Dermis blood vessel endothelial cell (primary cell): ENCODE results near the gene LRRC1. TPM values are rescaled to one million over a fixed set of nuclear protein-coding genes. Genes with fewer than 3 reads are reported as not detected.

Source experiments
- DNase-seq: peaks from one replicate; pipeline ENCODE4 v3.0.0; 2010
- total RNA-seq: library from RNA; depleted of rRNA; stranded (reverse); fragments of >200 nt; gene quantifications from 2 replicates; pipeline ENCODE4 v1.2.3, GENCODE V29; 2014

The LRRC1 gene
- total RNA-seq, 1 donor from 2014 or later, result 68.8 TPM

DNA sequence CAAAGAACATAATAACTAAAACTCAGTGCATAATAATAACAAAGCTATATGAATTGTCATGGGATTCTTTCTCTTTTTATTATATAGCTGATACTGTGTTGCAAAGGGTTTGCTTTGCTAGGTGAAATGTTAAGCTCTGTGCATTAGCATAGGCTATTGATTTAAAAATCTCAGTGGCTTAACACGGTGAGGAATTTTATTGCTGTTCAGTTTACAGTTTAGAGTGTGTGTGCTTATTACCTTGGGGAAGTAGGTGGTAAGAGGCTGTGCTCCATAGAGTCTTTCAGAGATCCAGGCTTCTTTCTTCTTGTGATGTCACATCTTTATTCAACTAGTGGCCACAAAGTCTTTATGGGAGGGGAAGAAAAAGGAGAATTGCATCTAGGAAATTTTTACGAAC lies 55.7 kb downstream of the LRRC1 start:
- no peak for DNase-seq

DNA sequence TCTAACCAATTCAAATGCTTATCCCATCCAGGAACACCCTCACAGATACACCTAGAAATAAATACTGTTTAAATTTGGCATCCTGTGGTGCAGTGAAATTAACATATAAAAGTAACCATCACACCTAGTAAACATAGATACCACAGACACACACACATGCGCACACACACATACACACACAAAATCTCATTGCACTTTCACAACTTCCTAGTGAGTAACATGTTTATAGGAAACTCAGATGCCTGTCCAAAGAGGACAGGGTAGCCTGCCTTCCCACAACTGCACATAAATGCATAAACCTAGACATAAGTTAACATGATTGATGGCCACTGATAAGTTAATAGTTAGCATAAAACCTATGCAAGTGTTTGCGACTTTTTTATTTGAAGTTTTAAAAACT lies 56.8 kb downstream of the LRRC1 start:
- DNase-seq, result no peak

GRCh38 chr6:53852805-53853204 lies 58.0 kb downstream of the LRRC1 start:
- no peak for DNase-seq

- no peak for DNase-seq
Measured at GRCh38 chr6:53854843-53855567, 60.2 kb downstream of the LRRC1 start.

DNA sequence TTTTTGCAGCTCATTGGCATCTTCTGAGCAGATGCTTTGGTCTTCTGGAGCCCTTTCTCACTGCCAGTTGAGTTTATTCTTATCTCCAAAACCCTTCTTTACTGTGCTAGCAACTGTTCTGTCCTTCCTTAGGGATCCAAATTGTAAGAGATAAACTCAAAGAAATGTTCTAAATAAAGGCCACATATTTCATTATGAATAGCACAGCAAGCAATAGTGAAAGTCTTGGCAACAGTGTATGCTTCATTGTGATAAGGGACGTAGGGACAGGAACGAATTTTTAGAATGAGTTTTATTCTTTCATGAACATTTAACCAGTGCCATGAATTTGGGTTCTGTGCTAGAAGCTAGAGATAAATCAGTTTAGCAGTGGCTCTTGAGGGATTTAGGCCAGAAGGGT lies 61.1 kb downstream of the LRRC1 start:
- no peak for DNase-seq

GRCh38 chr6:53857318-53858094 lies 62.7 kb downstream of the LRRC1 start:
- peak; percentile 94 for DNase-seq

DNA sequence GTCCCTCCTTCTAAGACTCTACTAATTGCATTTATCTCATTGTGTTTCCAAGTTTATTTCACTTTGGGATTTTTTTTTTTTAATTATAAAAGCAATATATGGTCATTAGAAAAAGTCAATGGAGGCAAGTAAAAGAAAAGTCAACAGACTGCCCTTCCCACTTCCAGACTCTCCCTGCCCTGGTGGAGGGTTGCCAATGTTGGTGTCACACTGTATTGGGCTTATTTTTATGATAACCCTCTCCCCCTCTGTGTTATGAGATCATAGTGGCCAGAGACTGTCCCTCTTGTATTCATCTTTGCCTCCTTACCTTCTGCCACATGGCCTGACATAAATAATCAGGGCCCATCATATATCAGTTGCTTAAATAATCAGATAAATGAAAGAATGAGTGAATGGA lies 63.4 kb downstream of the LRRC1 start:
- DNase-seq, result peak; percentile 45

- no peak for DNase-seq
Measured at GRCh38 chr6:53858913-53859312, 64.1 kb downstream of the LRRC1 start.

GRCh38 chr6:53860511-53860910 lies 65.7 kb downstream of the LRRC1 start:
- DNase-seq, result no peak

- DNase-seq, result no peak
Measured at GRCh38 chr6:53861518-53861917, 66.7 kb downstream of the LRRC1 start.

DNA sequence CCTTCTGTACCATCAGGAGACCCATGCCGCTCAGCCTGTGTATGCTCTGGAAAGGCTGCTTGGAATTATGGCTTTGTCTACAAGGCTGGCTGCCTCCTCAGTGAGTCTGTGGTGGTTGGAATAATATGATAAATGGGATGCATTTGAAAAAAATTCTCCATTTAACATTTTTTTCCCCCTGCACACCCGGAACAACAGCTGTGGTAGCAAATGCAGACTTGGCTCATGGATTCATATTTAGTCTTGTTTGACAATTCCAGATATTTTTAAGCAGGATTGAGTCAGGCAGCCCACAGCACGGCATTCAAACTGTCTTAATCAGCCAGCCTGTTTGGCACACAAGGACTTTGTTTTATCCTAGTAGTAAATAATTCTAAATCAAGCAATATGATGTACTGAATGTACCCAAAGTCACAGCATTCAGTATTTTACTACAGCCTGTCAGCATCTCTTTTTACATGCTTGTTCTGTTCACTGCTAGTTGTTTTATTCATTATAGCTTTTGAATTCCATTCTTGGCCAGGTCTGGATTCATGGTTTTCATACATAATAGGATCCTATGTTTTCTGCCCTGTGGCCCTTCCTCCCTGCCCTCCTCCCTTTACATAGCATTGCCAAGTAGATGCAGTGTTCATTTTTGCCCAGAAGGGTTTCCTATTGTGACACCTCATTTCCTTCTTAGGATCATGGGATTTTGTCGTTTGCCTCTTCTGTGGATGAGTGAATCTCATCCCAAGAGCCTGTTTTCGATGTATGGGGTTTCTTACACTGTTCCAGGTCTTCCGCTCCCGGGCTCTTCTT lies 68.1 kb downstream of the LRRC1 start:
- DNase-seq, result peak; percentile 55

GRCh38 chr6:53864781-53865180 lies 70.0 kb downstream of the LRRC1 start:
- DNase-seq, result no peak

GRCh38 chr6:53866226-53866625 lies 71.4 kb downstream of the LRRC1 start:
- peak; percentile 84 for DNase-seq

DNA sequence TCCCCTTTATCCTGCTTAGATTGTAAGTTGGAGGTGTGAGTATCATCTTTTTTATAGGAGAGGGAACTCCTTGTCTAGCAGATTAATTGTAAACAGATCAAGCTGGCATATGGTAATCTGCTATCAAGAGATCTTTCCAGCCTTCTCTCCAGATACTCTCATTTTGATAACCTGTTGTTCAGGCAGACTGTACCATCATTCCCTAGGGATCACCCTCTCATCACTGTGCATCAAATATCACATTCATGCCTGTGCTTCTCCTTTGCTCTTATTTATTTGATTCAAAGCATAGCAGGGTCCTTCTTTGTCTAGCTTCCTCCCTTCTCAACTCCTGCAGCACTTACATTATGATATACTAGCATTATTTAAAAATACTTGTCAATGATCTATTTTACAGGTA lies 73.8 kb downstream of the LRRC1 start:
- no peak for DNase-seq

GRCh38 chr6:53869964-53870363 lies 75.2 kb downstream of the LRRC1 start:
- peak; percentile 83 for DNase-seq

GRCh38 chr6:53873922-53874321 lies 79.1 kb downstream of the LRRC1 start:
- DNase-seq, result no peak

DNA sequence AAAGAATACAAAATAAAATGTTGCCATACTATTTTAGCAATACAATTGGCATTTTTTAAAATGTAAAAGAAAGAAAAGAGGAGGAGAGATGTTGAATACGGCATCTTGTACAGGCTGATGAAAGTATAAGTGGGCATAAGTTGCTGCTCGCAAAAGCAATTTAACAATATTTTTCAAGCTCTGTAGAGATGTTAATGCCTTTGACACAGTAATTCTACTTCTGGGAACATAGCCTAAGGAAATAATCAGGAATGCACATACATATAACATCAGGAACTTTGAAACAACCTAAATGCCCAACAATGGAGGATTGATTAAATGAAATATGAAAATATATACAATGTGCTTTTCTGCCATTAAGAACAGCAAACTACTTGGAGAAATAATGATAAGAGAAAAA lies 80.2 kb downstream of the LRRC1 start:
- no peak for DNase-seq

GRCh38 chr6:53877151-53877550 lies 82.3 kb downstream of the LRRC1 start:
- no peak for DNase-seq

DNA sequence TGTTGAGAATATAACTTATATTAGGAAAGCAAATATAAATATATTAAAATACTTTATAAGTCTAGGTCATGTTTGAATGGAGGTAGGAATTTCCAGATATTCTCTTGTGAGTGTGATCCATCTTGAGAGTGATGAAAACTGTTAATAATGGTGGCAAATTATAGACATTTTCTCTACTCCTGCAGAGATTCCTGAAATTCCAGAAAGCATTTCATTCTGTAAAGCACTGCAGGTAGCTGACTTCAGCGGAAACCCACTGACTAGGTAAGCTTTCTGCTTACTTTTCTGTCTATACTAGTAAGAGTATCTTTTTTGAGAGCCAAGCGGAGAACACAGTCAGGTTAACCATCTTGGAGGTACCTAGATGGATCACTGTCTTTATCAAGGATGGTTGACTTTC lies 84.0 kb downstream of the LRRC1 start:
- no peak for DNase-seq

DNA sequence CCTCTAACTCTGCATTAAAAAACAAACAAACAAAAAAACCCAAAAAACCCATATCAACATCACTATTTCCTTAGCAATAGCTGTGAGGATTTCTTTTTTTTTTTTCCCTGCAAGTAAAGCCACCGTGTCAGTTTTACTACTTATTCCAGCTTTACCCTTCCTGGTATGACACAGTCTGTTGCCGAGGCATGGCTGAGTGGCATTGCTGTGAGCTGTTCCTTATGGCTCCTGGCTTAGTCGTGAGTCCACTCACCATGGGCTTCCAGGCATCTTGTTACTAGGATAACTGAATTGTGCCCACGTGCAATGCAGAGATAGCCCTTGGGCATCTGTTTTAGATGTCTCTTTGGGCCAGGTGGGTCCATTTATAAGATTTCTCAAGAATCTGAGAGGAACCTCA lies 84.8 kb downstream of the LRRC1 start:
- DNase-seq, result no peak

- DNase-seq, result no peak
Measured at GRCh38 chr6:53887316-53887715, 92.5 kb downstream of the LRRC1 start.

GRCh38 chr6:53888931-53889330 lies 94.1 kb downstream of the LRRC1 start:
- DNase-seq, result no peak

GRCh38 chr6:53889365-53889764 lies 94.6 kb downstream of the LRRC1 start:
- DNase-seq, result no peak

- no peak for DNase-seq
Measured at GRCh38 chr6:53892707-53893106, 97.9 kb downstream of the LRRC1 start.
